ENCODE data around the gene FASTKD1.

Gene FASTKD1

GRCh38 chr2:169513094-169513493, 60.6 kb downstream of the FASTKD1 start:
- Histone ChIP-seq H3K4me1 (ENCODE audit: insufficient read depth, insufficient read length) (no peaks in the 10 kb centered on the region), H3K36me3 (ENCODE audit: insufficient read depth, insufficient read length, low read length) (no peaks in the 10 kb centered on the region), H3K9ac (ENCODE audit: insufficient read length, low read depth) (no peak overlapping the region), H3K4me3 (ENCODE audit: insufficient read length, low read depth) (no peak overlapping the region), H3K27me3 (ENCODE audit: insufficient read depth, insufficient read length) (no peaks in the 10 kb centered on the region), H3K9me3 (ENCODE audit: insufficient read depth, low read length) (no peaks in the 10 kb centered on the region)
- no peak for TF ChIP-seq ZNF274 (IDR thresholded peaks at IDR 0.05; ENCODE audit: low read depth, low read length)
- no peak for TF ChIP-seq SUZ12 (IDR thresholded peaks at IDR 0.05; ENCODE audit: extremely low read depth, insufficient read depth, insufficient read length)
- no peak for TF ChIP-seq YY1 (IDR thresholded peaks at IDR 0.05; ENCODE audit: insufficient read depth, insufficient read length)
- DNase-seq (ENCODE audit: low read depth, low spot score), result no peak

DNA sequence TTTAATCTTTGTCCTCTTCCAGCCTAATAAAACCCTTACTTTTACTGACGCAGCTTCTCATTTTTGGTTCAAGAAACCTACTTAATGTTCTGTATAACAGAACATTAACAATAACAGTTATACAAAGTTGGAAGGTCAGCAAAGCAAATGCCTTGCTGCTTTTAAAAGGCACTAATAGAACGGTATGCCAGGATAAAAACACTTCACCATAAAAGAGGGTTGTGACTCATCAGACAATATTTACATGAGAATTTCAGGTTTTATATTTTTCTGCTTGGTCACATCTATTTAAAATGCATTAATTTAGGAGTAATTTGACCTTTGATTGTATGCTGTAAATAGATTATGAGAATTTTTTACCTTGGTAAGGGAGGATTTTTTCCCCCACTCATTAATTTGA, 61.1 kb downstream of the FASTKD1 start:
- TF ChIP-seq ZNF274 (IDR thresholded peaks at IDR 0.05; ENCODE audit: low read depth, low read length) (no peak), YY1 (IDR thresholded peaks at IDR 0.05; ENCODE audit: insufficient read depth, insufficient read length) (no peak), SUZ12 (IDR thresholded peaks at IDR 0.05; ENCODE audit: extremely low read depth, insufficient read depth, insufficient read length) (no peak)
- H3K9ac ChIP-seq (ENCODE audit: insufficient read length, low read depth), result no peak overlapping the region
- H3K4me3 ChIP-seq (ENCODE audit: insufficient read length, low read depth), result no peak overlapping the region
- no peaks in the 10 kb centered on the region for H3K4me1 ChIP-seq (ENCODE audit: insufficient read depth, insufficient read length)
- H3K27me3 ChIP-seq (ENCODE audit: insufficient read depth, insufficient read length), result no peaks in the 10 kb centered on the region
- no peak for DNase-seq (ENCODE audit: low read depth, low spot score)
- H3K9me3 ChIP-seq (ENCODE audit: insufficient read depth, low read length), result no peaks in the 10 kb centered on the region
- no peaks in the 10 kb centered on the region for H3K36me3 ChIP-seq (ENCODE audit: insufficient read depth, insufficient read length, low read length)

GRCh38 chr2:169511818-169512217, 61.8 kb downstream of the FASTKD1 start:
- DNase-seq (ENCODE audit: low read depth, low spot score), result no peak
- Histone ChIP-seq H3K4me3 (ENCODE audit: insufficient read length, low read depth) (no peak overlapping the region), H3K9me3 (ENCODE audit: insufficient read depth, low read length) (no peaks in the 10 kb centered on the region), H3K36me3 (ENCODE audit: insufficient read depth, insufficient read length, low read length) (no peaks in the 10 kb centered on the region), H3K4me1 (ENCODE audit: insufficient read depth, insufficient read length) (no peaks in the 10 kb centered on the region), H3K27me3 (ENCODE audit: insufficient read depth, insufficient read length) (no peaks in the 10 kb centered on the region), H3K9ac (ENCODE audit: insufficient read length, low read depth) (no peak overlapping the region)
- TF ChIP-seq YY1 (IDR thresholded peaks at IDR 0.05; ENCODE audit: insufficient read depth, insufficient read length), result no peak
- TF ChIP-seq ZNF274 (IDR thresholded peaks at IDR 0.05; ENCODE audit: low read depth, low read length), result no peak
- no peak for TF ChIP-seq SUZ12 (IDR thresholded peaks at IDR 0.05; ENCODE audit: extremely low read depth, insufficient read depth, insufficient read length)

GRCh38 chr2:169510496-169510895, 63.2 kb downstream of the FASTKD1 start:
- TF ChIP-seq YY1 (IDR thresholded peaks at IDR 0.05; ENCODE audit: insufficient read depth, insufficient read length) (no peak), ZNF274 (IDR thresholded peaks at IDR 0.05; ENCODE audit: low read depth, low read length) (no peak)
- no peak overlapping the region for H3K4me3 ChIP-seq (ENCODE audit: insufficient read length, low read depth)
- DNase-seq (ENCODE audit: low read depth, low spot score), result no peak

GRCh38 chr2:169509955-169510354, 63.7 kb downstream of the FASTKD1 start:
- Histone ChIP-seq H3K4me3 (ENCODE audit: insufficient read length, low read depth) (no peak overlapping the region), H3K4me1 (ENCODE audit: insufficient read depth, insufficient read length) (no peaks in the 10 kb centered on the region), H3K27me3 (ENCODE audit: insufficient read depth, insufficient read length) (no peaks in the 10 kb centered on the region), H3K9me3 (ENCODE audit: insufficient read depth, low read length) (no peaks in the 10 kb centered on the region; the same call in 1 of the 2 replicates), H3K9ac (ENCODE audit: insufficient read length, low read depth) (no peak overlapping the region), H3K36me3 (ENCODE audit: insufficient read depth, insufficient read length, low read length) (no peaks in the 10 kb centered on the region)
- no peak for DNase-seq (ENCODE audit: low read depth, low spot score)
- TF ChIP-seq SUZ12 (IDR thresholded peaks at IDR 0.05; ENCODE audit: extremely low read depth, insufficient read depth, insufficient read length) (no peak), YY1 (IDR thresholded peaks at IDR 0.05; ENCODE audit: insufficient read depth, insufficient read length) (no peak), ZNF274 (IDR thresholded peaks at IDR 0.05; ENCODE audit: low read depth, low read length) (no peak)

More at GRCh38 chr2:169510496-169510895, 63.2 kb downstream of the FASTKD1 start:
- Histone ChIP-seq H3K27me3 (ENCODE audit: insufficient read depth, insufficient read length) (no peaks in the 10 kb centered on the region), H3K9ac (ENCODE audit: insufficient read length, low read depth) (no peak overlapping the region), H3K36me3 (ENCODE audit: insufficient read depth, insufficient read length, low read length) (no peaks in the 10 kb centered on the region), H3K9me3 (ENCODE audit: insufficient read depth, low read length) (no peaks in the 10 kb centered on the region; the same call in 1 of the 2 replicates), H3K4me1 (ENCODE audit: insufficient read depth, insufficient read length) (no peaks in the 10 kb centered on the region)

- DNase-seq (ENCODE audit: low read depth, low spot score), result no peak
- no peak for TF ChIP-seq YY1 (IDR thresholded peaks at IDR 0.05; ENCODE audit: insufficient read depth, insufficient read length)
- no peak for TF ChIP-seq ZNF274 (IDR thresholded peaks at IDR 0.05; ENCODE audit: low read depth, low read length)
- no peak for TF ChIP-seq SUZ12 (IDR thresholded peaks at IDR 0.05; ENCODE audit: extremely low read depth, insufficient read depth, insufficient read length)
- H3K4me1 ChIP-seq (ENCODE audit: insufficient read depth, insufficient read length), result no peaks in the 10 kb centered on the region
- H3K27me3 ChIP-seq (ENCODE audit: insufficient read depth, insufficient read length), result no peaks in the 10 kb centered on the region
- H3K4me3 ChIP-seq (ENCODE audit: insufficient read length, low read depth), result no peak within 1 kb of the TSS
- H3K9me3 ChIP-seq (ENCODE audit: insufficient read depth, low read length), result peaks cover 5% of the 10 kb centered on the region; the same call in 1 of the 2 replicates
- no peak within 1 kb of the TSS for H3K9ac ChIP-seq (ENCODE audit: insufficient read length, low read depth)
- no peaks in the 10 kb centered on the region for H3K36me3 ChIP-seq (ENCODE audit: insufficient read depth, insufficient read length, low read length)
Observed at GRCh38 chr2:169509298-169509885, 64.3 kb downstream of the FASTKD1 start, which contains the start of gene KLHL41. TSS of gene KLHL41 (plus strand) at chr2:169509702. CDS start at chr2:169509779, 77 bp downstream.

DNA sequence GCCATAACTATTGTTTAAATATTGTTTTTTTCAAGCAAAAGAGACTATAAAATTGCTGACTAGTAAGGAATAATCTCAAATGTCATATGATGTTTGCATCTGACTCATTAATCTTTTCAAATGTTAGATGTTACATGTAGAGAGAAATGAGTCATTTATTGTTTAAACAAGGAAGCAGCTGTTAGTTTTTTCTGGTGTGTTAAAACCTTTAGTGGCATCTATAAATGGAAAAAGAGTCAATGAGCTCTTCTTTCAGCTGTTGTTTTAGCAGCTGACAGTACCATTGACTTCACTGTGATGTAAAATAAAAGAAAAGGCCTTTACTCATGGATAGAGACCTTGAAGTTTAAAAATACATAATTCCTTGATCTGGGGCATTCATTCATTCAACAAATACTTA, 66.0 kb downstream of the FASTKD1 start:
- TF ChIP-seq SUZ12 (IDR thresholded peaks at IDR 0.05; ENCODE audit: extremely low read depth, insufficient read depth, insufficient read length) (no peak), YY1 (IDR thresholded peaks at IDR 0.05; ENCODE audit: insufficient read depth, insufficient read length) (no peak), ZNF274 (IDR thresholded peaks at IDR 0.05; ENCODE audit: low read depth, low read length) (no peak)
- Histone ChIP-seq H3K36me3 (ENCODE audit: insufficient read depth, insufficient read length, low read length) (no peaks in the 10 kb centered on the region), H3K4me3 (ENCODE audit: insufficient read length, low read depth) (no peak overlapping the region), H3K27me3 (ENCODE audit: insufficient read depth, insufficient read length) (no peaks in the 10 kb centered on the region), H3K4me1 (ENCODE audit: insufficient read depth, insufficient read length) (no peaks in the 10 kb centered on the region), H3K9me3 (ENCODE audit: insufficient read depth, low read length) (peaks cover 8% of the 10 kb centered on the region; the same call in 1 of the 2 replicates), H3K9ac (ENCODE audit: insufficient read length, low read depth) (no peak overlapping the region)
- DNase-seq (ENCODE audit: low read depth, low spot score), result no peak
